ENCODE results near the gene RHOU. TPM values are rescaled to one million over a fixed set of nuclear protein-coding genes. Genes with fewer than 3 reads are reported as not detected.

RHOU gene
- total and polyA plus RNA-seq, 2 of the 13 experiments (the other 11 are each of a cell fraction or from before 2014, with no cell fraction given) = 11.9 to 18.5 TPM

- TF ChIP-seq AFF4 (CRISPR knock-in tag; IDR thresholded peaks at IDR 0.05) = no peak
- TF ChIP-seq ZBTB8A (CRISPR knock-in tag; IDR thresholded peaks at IDR 0.05; ENCODE audit: borderline replicate concordance, low read depth) = no peak
- no peak for TF ChIP-seq TRAFD1 (CRISPR knock-in tag; IDR thresholded peaks at IDR 0.05; ENCODE audit: borderline replicate concordance)
- TF ChIP-seq POLR2A (IDR thresholded peaks at IDR 0.05; ENCODE audit: insufficient read depth in 1 of 2, low read depth in 2 of 2, low read length in 2 of 2) = peak; percentile 59 to 65
- 0 out of 2 replicates have a peak, but pooled peaks have one; percentile 30 for TF ChIP-seq GLI4 (CRISPR knock-in tag; IDR thresholded peaks at IDR 0.05; ENCODE audit: borderline replicate concordance)
- peak; percentile 23 for TF ChIP-seq HNRNPK (IDR thresholded peaks at IDR 0.05; ENCODE audit: low read depth, low read length, poor library complexity, severe bottlenecking)
- TF ChIP-seq KLF16 (CRISPR knock-in tag; IDR thresholded peaks at IDR 0.05) = no peak
- TF ChIP-seq TEAD2 (CRISPR knock-in tag; IDR thresholded peaks at IDR 0.05) = no peak
- TF ChIP-seq KAT7 (CRISPR knock-in tag; IDR thresholded peaks at IDR 0.05; ENCODE audit: borderline replicate concordance) = no peak
- TF ChIP-seq NFIC (IDR thresholded peaks at IDR 0.05; ENCODE audit: low read length) = no peak
- no peak for TF ChIP-seq ZBTB49 (CRISPR knock-in tag; IDR thresholded peaks at IDR 0.05; ENCODE audit: borderline replicate concordance)
- no peak for TF ChIP-seq GTF2F1 (IDR thresholded peaks at IDR 0.05; ENCODE audit: low read length)
- TF ChIP-seq JARID2 (CRISPR knock-in tag; IDR thresholded peaks at IDR 0.05; ENCODE audit: insufficient replicate concordance) = peak; percentile 30
These were observed at the start of gene RHOU (continued) for GRCh38 chr1:228734881-228735801.

Measured in HepG2 (cell line).